ENCODE results near the gene PRKCB. TPM values are rescaled to one million over a fixed set of nuclear protein-coding genes. Genes with fewer than 3 reads are reported as not detected.

PRKCB gene
- total RNA-seq, 6 donors from 2014 or later, result 9.6 to 28.0 (median 13.9) TPM

GRCh38 chr16:23934610-23935236, 98.9 kb downstream of the PRKCB start:
- Histone ChIP-seq H3K4me1 (no peaks in the 10 kb centered on the region), H3K9me3 (no peaks in the 10 kb centered on the region), H3K27me3 (no peaks in the 10 kb centered on the region), H3K27ac (no peak overlapping the region), H3K36me3 (no peaks in the 10 kb centered on the region), H3K4me3 (no peak overlapping the region)
- 77 to 81% methylated on average over 8 of the region's 8 CpGs for WGBS, 2 donors
- ATAC-seq (ENCODE audit: low FRiP score in 2 of 2), result no peak
- TF ChIP-seq CTCF (IDR thresholded peaks at IDR 0.05), result no peak
- TF ChIP-seq POLR2A (IDR thresholded peaks at IDR 0.05), result no peak
- TF ChIP-seq EP300 (IDR thresholded peaks at IDR 0.05), result no peak
- no peak for DNase-seq

- ATAC-seq (ENCODE audit: low FRiP score in 2 of 2), result no peak
- Histone ChIP-seq H3K27me3 (no peaks in the 10 kb centered on the region), H3K4me1 (no peaks in the 10 kb centered on the region), H3K36me3 (no peaks in the 10 kb centered on the region), H3K27ac (no peak overlapping the region), H3K9me3 (no peaks in the 10 kb centered on the region), H3K4me3 (no peak overlapping the region)
- TF ChIP-seq POLR2A (IDR thresholded peaks at IDR 0.05) (no peak), CTCF (IDR thresholded peaks at IDR 0.05) (no peak), EP300 (IDR thresholded peaks at IDR 0.05) (no peak), POLR2AphosphoS5 (IDR thresholded peaks at IDR 0.05) (no peak)
- no peak for DNase-seq
Measured at GRCh38 chr16:23940111-23940510, 104.3 kb downstream of the PRKCB start.

GRCh38 chr16:23941025-23941424, 105.2 kb downstream of the PRKCB start:
- Histone ChIP-seq H3K9me3 (no peaks in the 10 kb centered on the region), H3K27me3 (no peaks in the 10 kb centered on the region), H3K27ac (no peak overlapping the region), H3K36me3 (no peaks in the 10 kb centered on the region), H3K4me3 (no peak overlapping the region), H3K4me1 (no peaks in the 10 kb centered on the region)
- ATAC-seq (ENCODE audit: low FRiP score in 2 of 2) (no peak), DNase-seq (no peak)
- TF ChIP-seq POLR2A (IDR thresholded peaks at IDR 0.05) (no peak), EP300 (IDR thresholded peaks at IDR 0.05) (no peak), POLR2AphosphoS5 (IDR thresholded peaks at IDR 0.05) (no peak), CTCF (IDR thresholded peaks at IDR 0.05) (no peak)
- 48 to 65% methylated on average over 1 of the region's 1 CpG for WGBS, 2 donors

GRCh38 chr16:23941963-23942564, 106.3 kb downstream of the PRKCB start:
- TF ChIP-seq POLR2A (IDR thresholded peaks at IDR 0.05) (no peak), CTCF (IDR thresholded peaks at IDR 0.05) (no peak), POLR2AphosphoS5 (IDR thresholded peaks at IDR 0.05) (no peak)
- Histone ChIP-seq H3K4me1 (no peaks in the 10 kb centered on the region), H3K9me3 (no peaks in the 10 kb centered on the region), H3K27me3 (no peaks in the 10 kb centered on the region), H3K36me3 (no peaks in the 10 kb centered on the region), H3K4me3 (no peak overlapping the region), H3K27ac (no peak overlapping the region)
- DNase-seq (no peak), ATAC-seq (ENCODE audit: low FRiP score in 2 of 2) (no peak)
- 54% methylated on average over 5 of the region's 5 CpGs for WGBS, 2 donors

- no peak for TF ChIP-seq POLR2A (IDR thresholded peaks at IDR 0.05)
- no peak for TF ChIP-seq CTCF (IDR thresholded peaks at IDR 0.05)
- no peak for TF ChIP-seq EP300 (IDR thresholded peaks at IDR 0.05)
- TF ChIP-seq POLR2AphosphoS5 (IDR thresholded peaks at IDR 0.05), result no peak
- 78% methylated on average over 6 of the region's 6 CpGs for WGBS, 2 donors
- no peaks in the 10 kb centered on the region for H3K4me1 ChIP-seq
Measured at GRCh38 chr16:23943604-23944003, 107.8 kb downstream of the PRKCB start.

More at GRCh38 chr16:23943604-23944003, 107.8 kb downstream of the PRKCB start:
- DNase-seq (no peak), ATAC-seq (ENCODE audit: low FRiP score in 2 of 2) (no peak)
- Histone ChIP-seq H3K27me3 (no peaks in the 10 kb centered on the region), H3K27ac (no peak overlapping the region), H3K9me3 (no peaks in the 10 kb centered on the region), H3K4me3 (no peak overlapping the region), H3K36me3 (no peaks in the 10 kb centered on the region)

Measured in upper lobe of left lung (tissue), 6 donors.